Sigmoid colon (tissue), 7 donors: ENCODE results near the gene OPN4. TPM values are rescaled to one million over a fixed set of nuclear protein-coding genes. Genes with fewer than 3 reads are reported as not detected.
A peak's percentile ranks its signal among the peaks of the same experiment; 100 is the strongest.

Experiments used
- DNase-seq: peaks from one replicate; pipeline ENCODE4 v3.0.0-alpha.2; 2019
- H3K27ac ChIP-seq, 4 donors: fragments of 200-600 bp; sonication (generic); one replicate each; pipeline ENCODE4 v1.5.1; 2016 to 2019; ENCODE audit warnings: mild to moderate bottlenecking in 1 of 4
- H3K27me3 ChIP-seq, 3 donors: fragments of 200-600 bp; sonication (generic); one replicate each; pipeline ENCODE4 v1.5.1; 2019; ENCODE audit warnings: mild to moderate bottlenecking in 1 of 3
- H3K36me3 ChIP-seq, 4 donors: fragments of 200-600 bp; sonication (generic); one replicate each; pipeline ENCODE4 v1.5.1; 2016 to 2019
- H3K4me1 ChIP-seq, 4 donors: fragments of 200-600 bp; sonication (generic); one replicate each; pipeline ENCODE4 v1.5.1; 2017 to 2019
- H3K4me3 ChIP-seq, 4 donors: fragments of 200-600 bp; sonication (generic); one replicate each; pipeline ENCODE4 v1.5.1; 2017 to 2019; ENCODE audit warnings: mild to moderate bottlenecking in 2 of 4, moderate library complexity in 1 of 4
- H3K9me3 ChIP-seq, 4 donors: fragments of 200-600 bp in 3 of 4; sonication (generic) in 3 of 4; one replicate each; pipeline versions ENCODE4 v1.5.1 to v1.6.1; 2013 to 2019
- EP300 ChIP-seq, 4 donors: sonication (generic); formaldehyde crosslinking; IDR thresholded peaks; one replicate each; pipeline ENCODE4 v1.6.1; 2017; ENCODE audit warnings: antibody characterized with exemption in 4 of 4
- POLR2A ChIP-seq, 2 donors: fragments of 450-650 bp; IDR thresholded peaks; one replicate each; pipeline ENCODE4 v1.6.1; 2016; ENCODE audit warnings: antibody characterized with exemption in 2 of 2, mild to moderate bottlenecking in 2 of 2, moderate library complexity in 2 of 2
- POLR2AphosphoS5 ChIP-seq, 4 donors: sonication (generic); formaldehyde crosslinking; IDR thresholded peaks; one replicate each; pipeline ENCODE4 v1.6.1; 2017; ENCODE audit warnings: antibody characterized with exemption in 4 of 4
- WGBS, 2 donors: extraction: QIAGEN DNeasy Blood & Tissue Kit; methylation state at CpG; one replicate each; pipeline ENCODE4 v1.1.7; 2013; 5-methylcytosine and 5-hydroxymethylcytosine counted together
- intact Hi-C: fragments of 100-400 bp; cut with DNase I; formaldehyde crosslinking; loops from one replicate; pipeline ENCODE4 v1.15.1; 2023
- polyA plus RNA-seq, 3 donors: library from polyadenylated mRNA; stranded (reverse); fragments of 200-250 nt; gene quantifications; one replicate each; pipeline ENCODE4 v1.2.3, GENCODE V29; 2013
- total RNA-seq, 4 donors: library from RNA; depleted of rRNA; stranded (reverse); fragments of >200 nt; gene quantifications; one replicate each; pipeline ENCODE4 v1.1.0, GENCODE V29; 2016
- TF ChIP-seq, protein P1 (sequence below), 4 experiments: fragments of 450-650 bp in 3 of 4; fragments of 200-600 bp in 1 of 4; IDR thresholded peaks; one replicate each; pipeline ENCODE4 v1.5.1; 2016 to 2019; ENCODE audit warnings: antibody characterized with exemption in 4 of 4, mild to moderate bottlenecking in 3 of 4, moderate library complexity in 2 of 4
- donor health status: healthy with polysubstance abuse.
- donor health status: Bipolar disorder and iron deficiency.
- donor health status: healthy.

Gene OPN4, protein sequence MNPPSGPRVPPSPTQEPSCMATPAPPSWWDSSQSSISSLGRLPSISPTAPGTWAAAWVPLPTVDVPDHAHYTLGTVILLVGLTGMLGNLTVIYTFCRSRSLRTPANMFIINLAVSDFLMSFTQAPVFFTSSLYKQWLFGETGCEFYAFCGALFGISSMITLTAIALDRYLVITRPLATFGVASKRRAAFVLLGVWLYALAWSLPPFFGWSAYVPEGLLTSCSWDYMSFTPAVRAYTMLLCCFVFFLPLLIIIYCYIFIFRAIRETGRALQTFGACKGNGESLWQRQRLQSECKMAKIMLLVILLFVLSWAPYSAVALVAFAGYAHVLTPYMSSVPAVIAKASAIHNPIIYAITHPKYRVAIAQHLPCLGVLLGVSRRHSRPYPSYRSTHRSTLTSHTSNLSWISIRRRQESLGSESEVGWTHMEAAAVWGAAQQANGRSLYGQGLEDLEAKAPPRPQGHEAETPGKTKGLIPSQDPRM
- total RNA-seq (not detected), polyA plus RNA-seq (under 1 TPM in 1 of 3 donors, not detected in 2; 0.04 TPM)

DNA sequence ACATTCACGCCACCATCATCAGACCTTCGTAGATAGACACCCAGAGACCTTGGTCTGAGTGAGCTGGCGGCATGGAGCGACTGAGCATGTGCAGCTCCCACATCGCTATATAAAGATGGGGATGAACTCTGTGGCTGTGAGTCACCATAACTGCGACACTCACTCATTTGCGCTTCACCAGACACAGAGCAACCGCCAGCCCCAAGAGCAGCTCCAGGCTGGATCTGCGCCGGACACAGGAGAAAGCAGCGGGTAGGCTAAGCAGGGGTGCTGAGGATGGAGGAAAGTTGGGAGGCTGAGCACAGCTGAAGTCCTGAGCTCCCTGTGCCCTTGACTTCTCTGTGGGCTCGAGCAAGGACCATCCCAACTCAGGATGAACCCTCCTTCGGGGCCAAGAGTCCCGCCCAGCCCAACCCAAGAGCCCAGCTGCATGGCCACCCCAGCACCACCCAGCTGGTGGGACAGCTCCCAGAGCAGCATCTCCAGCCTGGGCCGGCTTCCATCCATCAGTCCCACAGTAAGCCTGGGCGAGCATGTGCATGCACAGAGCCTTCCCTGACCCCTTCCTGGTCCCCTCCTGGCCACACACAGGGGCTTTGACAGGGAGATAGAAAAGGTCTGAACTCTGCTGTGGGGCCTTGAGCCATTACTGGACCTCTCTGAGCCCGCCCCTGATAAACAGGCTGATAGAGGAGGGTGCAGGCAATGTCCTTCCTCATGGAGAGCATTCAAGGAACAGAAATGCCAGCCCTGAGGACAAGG lies at the start of gene OPN4:
Gene OPN4, plus strand, starts transcription at position 137 of the 762 bp plus-strand sequence. Its CDS starts 237 bp downstream, at position 374.
- 90 to 91% methylated on average over 17 of the region's 17 CpGs for WGBS, 2 donors
- Histone ChIP-seq H3K36me3 (no peaks in the 10 kb centered on the region), H3K27ac (no peak within 1 kb of the TSS), H3K27me3 (no peaks in the 10 kb centered on the region), H3K4me1 (peaks cover 0 to 7% (median 5%) of the 10 kb centered on the region in 4 donors), H3K9me3 (no peaks in the 10 kb centered on the region), H3K4me3 (no peak within 1 kb of the TSS)
- peak; percentile 40 for DNase-seq
- intact Hi-C loops: no loop called here
- TF ChIP-seq, protein P1, sequence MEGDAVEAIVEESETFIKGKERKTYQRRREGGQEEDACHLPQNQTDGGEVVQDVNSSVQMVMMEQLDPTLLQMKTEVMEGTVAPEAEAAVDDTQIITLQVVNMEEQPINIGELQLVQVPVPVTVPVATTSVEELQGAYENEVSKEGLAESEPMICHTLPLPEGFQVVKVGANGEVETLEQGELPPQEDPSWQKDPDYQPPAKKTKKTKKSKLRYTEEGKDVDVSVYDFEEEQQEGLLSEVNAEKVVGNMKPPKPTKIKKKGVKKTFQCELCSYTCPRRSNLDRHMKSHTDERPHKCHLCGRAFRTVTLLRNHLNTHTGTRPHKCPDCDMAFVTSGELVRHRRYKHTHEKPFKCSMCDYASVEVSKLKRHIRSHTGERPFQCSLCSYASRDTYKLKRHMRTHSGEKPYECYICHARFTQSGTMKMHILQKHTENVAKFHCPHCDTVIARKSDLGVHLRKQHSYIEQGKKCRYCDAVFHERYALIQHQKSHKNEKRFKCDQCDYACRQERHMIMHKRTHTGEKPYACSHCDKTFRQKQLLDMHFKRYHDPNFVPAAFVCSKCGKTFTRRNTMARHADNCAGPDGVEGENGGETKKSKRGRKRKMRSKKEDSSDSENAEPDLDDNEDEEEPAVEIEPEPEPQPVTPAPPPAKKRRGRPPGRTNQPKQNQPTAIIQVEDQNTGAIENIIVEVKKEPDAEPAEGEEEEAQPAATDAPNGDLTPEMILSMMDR (IDR thresholded peaks at IDR 0.05): no peak
- TF ChIP-seq POLR2AphosphoS5 (IDR thresholded peaks at IDR 0.05) (no peak), EP300 (IDR thresholded peaks at IDR 0.05) (no peak), POLR2A (IDR thresholded peaks at IDR 0.05) (no peak)

DNA sequence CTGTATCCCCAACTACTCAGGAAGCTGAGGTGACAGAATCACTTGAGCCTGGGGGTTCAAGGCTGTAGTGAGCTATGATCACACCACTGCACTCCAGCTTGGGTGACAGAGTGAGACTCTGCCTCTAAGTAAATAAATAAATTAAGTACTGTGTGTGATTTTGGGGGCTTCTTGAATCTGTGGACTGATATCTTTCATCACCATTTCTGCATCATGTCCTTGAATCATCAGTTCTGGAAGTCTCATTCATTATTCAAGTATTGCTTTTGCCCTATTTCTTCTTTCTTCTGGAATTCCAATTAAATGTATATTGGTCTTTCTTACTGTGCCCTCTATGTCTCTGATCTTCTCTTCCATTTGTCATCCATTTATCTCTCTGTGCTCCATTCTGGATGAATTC lies 46.7 kb upstream of the OPN4 start:
- Histone ChIP-seq H3K36me3 (no peaks in the 10 kb centered on the region), H3K27ac (no peak overlapping the region), H3K27me3 (no peaks in the 10 kb centered on the region), H3K4me3 (no peak overlapping the region), H3K9me3 (no peaks in the 10 kb centered on the region), H3K4me1 (no peaks in the 10 kb centered on the region)
- DNase-seq: no peak
- TF ChIP-seq EP300 (IDR thresholded peaks at IDR 0.05) (no peak), POLR2A (IDR thresholded peaks at IDR 0.05) (no peak), POLR2AphosphoS5 (IDR thresholded peaks at IDR 0.05) (no peak)
- TF ChIP-seq, protein P1 (IDR thresholded peaks at IDR 0.05): no peak
- intact Hi-C loops: no loop called here

DNA sequence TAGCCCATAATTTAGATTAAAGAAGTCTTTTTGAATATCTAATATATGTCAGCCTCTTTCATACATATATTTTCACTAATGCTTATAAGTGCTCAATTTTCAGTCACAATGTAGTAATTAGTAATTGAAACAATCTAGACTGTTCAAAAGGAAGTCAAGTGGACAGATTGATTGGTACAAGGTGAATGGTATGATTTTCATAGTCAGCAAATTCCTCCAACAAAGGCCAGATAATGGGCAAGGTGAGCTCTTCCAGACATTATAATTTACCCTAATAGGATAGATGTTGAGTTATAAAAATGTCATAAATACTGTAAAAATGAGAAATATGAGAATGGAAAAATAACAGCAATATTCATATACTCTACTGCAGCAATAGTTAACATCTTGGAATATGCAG lies 44.4 kb upstream of the OPN4 start:
- H3K9me3 ChIP-seq: no peaks in the 10 kb centered on the region
- intact Hi-C loops: no loop called here
- no peaks in the 10 kb centered on the region for H3K27me3 ChIP-seq
- no peaks in the 10 kb centered on the region for H3K4me1 ChIP-seq
- TF ChIP-seq EP300 (IDR thresholded peaks at IDR 0.05) (no peak), POLR2A (IDR thresholded peaks at IDR 0.05) (no peak), POLR2AphosphoS5 (IDR thresholded peaks at IDR 0.05) (no peak)
- TF ChIP-seq, protein P1 (IDR thresholded peaks at IDR 0.05): no peak
- DNase-seq: no peak
- no peak overlapping the region for H3K4me3 ChIP-seq
- H3K27ac ChIP-seq: no peak overlapping the region
- no peaks in the 10 kb centered on the region for H3K36me3 ChIP-seq

DNA sequence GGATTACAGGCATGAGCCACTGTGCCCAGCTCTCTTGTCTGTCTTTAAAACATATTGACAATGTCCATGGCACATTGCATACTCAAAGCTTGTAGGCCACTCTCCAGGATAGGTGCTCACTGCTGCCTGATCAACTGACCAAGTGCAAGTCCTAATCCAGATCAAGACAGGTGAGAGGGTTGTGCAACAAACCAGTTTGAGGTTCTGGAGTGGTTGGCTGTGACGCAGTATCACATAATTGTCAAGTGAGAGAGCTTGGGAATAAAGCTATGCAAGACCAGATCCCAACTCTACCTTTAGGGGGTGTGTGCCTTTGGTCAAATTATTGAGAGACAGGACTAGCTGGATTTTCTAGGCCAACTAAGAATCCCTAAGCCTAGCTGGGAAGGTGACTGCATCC lies 43.0 kb upstream of the OPN4 start:
- H3K9me3 ChIP-seq: no peaks in the 10 kb centered on the region
- H3K27me3 ChIP-seq: no peaks in the 10 kb centered on the region
- 94 to 100% methylated on average over 1 of the region's 1 CpG for WGBS, 2 donors
- intact Hi-C loops: no loop called here
- no peak for TF ChIP-seq EP300 (IDR thresholded peaks at IDR 0.05)
- TF ChIP-seq, protein P1 (IDR thresholded peaks at IDR 0.05): no peak
- no peaks in the 10 kb centered on the region for H3K4me1 ChIP-seq
- no peak for DNase-seq
- no peaks in the 10 kb centered on the region for H3K36me3 ChIP-seq
- no peak overlapping the region for H3K27ac ChIP-seq
- H3K4me3 ChIP-seq: no peak overlapping the region
